RPMI7951 (cell line): ENCODE data around the gene GBA2. TPM values are rescaled to one million over a fixed set of nuclear protein-coding genes. Genes with fewer than 3 reads are reported as not detected.
A peak's percentile ranks its signal among the peaks of the same experiment; 100 is the strongest.

ENCODE experiments used
- DNase-seq: peaks from one replicate; pipeline ENCODE4 v3.0.0-alpha.2; 2012; ENCODE audit warnings: low read depth
- total RNA-seq: library from RNA; depleted of rRNA; stranded (reverse); fragments of >200 nt; shearing (Covaris generic); gene quantifications from 2 replicates; pipeline ENCODE4 v1.2.3, GENCODE V29; 2014

Gene GBA2
- total RNA-seq, 1 experiment from 2014 or later: 13.2 TPM

DNA sequence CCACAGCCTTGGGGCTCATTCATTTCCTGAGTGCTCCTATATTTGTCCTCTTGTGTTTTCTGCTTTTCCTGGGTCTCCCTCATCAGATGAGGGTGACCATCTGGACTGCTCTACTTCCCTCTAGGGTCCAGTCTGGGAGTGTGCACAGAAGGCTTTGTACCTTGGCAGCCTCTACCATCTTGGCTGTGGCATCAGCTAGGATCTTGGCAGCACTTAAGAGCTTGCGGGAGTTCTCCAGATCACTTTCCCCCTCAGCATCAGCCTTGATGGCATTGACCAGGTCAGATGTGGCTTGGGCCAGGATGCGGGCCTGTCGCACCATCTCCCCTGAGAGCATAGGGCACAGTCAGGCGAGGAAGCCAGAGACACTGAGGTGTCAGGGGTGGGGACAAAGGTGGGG is 32.8 kb downstream of the GBA2 start:
- DNase-seq: peak; percentile 30

DNA sequence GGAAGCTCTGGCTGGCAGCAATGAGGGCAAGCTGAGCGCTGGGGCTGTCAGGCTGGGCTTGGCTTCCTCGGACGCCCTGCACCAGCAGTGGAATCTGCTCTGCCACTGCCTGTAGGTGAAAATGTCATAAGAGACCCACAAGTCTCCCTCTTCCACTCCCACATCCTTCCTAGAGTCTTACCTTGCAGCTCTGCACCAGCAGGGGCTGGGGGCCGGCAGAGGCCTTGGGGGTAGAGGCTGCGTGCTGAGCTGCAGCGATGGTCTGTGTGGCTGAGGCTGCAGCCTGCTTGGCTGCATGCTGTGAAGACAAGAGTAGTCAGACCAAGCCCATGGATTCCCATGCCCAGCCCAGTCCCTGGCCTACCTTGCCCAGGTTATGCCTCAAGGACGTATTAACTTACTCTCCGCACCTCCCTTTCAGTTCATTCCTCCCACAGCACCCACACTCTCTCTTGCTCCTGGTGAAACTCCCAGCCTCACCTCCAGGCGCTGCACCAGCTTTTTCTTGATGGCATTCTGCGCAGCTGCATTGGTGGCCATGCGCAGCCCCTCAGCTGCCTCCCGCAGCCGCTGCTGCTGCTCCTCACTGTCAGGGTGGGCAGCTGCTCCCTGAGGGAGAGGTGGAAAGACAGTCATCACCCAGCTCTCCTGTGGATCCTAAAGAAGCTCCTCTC is 34.3 kb downstream of the GBA2 start:
- DNase-seq: no peak

DNA sequence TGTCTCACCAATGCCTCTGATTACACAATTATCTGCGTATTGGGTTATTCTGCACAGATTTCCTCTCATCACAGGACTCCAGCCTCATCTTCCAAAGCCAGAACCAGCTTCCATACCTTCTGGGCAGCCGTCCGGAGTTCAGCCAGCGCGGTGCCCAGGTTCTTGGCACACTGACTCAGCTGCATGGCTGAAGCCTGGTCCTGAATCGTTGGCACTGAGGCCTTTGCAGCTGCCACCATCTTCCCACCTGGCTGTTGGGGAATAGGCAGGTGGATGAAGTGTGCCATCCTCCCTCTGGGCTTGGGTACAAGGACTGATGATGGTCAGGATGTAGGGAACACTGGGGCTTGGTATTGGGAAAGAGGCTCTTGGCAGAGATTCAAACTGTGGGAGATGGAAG is 34.9 kb downstream of the GBA2 start:
- no peak for DNase-seq

DNA sequence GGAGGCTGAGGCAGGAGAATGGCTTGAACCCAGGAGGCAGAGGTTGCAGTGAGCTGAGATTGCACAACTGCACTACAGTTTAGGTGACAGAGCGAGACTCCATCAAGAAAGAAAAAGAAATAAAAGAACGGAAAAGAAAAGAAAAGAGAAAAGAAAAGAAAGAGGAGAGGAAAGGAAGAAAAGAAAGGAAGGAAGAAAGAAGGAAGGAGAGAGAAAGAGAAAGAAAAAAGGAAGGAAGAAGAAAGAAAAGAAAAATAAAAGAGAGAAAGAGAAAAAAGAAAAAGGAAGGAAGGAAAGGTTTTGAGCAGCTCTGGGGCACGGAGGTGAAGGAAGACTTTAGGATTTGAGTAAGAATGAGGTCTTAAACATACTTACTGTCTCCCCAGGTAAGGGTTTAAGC is 35.5 kb downstream of the GBA2 start:
- no peak for DNase-seq

DNA sequence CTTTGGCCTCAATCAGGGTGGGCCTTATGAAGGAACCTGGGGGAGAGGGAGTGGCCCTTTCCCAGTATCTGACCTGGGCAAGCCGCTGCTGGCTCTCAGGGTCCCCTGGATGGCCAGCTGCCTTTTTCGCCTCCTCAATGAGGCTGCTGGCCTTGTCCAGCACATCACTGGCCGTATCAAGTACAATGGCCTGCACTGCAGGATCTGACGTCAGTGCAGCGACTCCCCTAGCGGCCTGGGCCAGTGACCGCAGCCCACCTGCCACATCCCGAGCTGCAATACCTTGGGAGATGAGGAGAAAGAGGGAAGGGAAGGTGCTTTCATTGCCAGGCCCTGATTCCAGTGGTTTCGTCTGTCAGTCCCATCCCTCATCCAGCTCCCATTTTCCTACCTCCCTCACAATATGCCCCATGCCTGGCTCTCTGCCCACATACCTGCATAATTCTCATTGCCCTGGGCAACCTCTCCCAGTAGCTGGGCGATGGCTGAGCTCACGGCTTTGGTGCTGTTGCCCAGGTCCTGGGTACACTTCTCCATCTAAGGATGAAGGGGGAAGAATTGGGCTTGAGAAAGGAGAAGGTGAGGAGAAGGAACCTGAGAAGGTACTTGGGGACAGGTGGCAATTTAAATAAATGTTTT is 36.1 kb downstream of the GBA2 start:
- DNase-seq: no peak

DNA sequence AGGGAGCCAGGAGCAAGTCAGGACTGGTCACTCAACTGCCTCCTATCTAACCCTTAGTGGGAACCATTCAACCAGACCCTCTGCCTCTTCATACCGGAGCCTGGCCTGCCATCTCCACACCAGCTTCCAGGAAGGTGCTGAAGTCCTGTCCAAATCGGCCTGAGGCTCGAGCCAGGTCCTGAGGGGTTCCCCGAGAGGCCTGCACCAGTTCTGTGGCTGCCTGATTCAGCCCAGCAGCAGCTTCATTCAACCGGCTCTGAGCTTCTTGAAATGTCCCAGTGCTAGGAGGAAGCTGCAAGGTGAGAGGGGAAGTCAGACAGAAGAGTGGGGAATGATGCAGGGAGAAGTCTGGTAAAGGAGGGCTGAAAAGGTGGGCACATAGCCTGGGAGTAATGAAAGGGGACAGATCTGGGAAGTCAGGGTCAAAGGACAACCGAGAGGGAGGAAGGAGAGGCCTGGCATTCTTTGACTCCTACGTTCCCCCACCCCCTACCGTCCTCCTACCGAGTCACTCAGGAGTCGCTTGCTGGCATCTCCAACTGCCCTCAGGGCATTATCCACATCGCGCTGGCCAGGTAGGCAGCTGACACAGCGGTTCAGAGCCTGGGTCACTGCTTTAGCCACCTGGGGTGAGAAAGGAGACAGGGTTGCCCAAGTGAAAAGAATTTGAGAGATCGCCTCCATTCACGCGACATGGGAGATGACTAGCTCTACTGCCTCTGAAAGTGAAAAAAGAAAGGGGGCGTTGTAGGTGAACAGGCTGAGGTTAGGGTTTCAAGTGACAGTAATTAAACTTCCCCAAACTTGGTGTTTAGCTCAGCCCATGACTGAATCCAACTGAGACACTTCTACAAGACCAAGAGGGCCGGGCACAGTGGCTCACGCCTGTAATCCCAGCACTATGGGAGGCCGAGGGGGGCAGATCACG is 37.3 kb downstream of the GBA2 start:
- DNase-seq: no peak

DNA sequence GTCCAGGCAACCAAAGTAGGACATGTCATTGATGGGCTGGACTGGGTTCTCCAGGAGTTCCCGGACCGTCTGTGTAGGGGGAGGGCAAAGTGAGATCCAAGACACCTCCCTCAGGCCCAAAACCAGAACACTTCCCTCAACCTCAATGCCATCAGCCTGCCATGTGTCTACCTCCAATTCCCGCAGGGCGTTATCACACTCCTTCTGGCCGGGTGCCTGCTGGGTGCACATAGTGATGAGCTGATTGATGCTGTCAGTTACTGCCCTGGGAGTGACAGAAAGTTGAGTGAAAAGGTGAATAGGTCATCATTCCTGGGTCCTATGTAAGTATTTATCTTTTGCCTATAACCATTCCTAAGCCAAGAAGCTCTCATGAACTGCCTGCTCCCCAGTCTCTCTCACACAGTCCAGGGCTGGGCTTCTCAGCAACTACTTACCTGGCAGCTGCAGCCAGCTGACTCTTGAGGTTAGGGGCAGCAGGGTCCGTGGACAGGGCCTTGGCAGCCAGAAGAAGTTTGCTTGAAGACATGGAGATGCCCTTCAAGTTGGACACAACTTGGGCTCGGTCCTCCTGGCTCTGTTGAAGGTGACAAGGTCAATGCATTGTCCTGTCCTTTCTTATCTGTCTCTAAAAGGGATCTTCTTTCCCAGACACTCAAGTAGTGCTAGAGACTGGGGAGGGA is 38.1 kb downstream of the GBA2 start:
- no peak for DNase-seq

DNA sequence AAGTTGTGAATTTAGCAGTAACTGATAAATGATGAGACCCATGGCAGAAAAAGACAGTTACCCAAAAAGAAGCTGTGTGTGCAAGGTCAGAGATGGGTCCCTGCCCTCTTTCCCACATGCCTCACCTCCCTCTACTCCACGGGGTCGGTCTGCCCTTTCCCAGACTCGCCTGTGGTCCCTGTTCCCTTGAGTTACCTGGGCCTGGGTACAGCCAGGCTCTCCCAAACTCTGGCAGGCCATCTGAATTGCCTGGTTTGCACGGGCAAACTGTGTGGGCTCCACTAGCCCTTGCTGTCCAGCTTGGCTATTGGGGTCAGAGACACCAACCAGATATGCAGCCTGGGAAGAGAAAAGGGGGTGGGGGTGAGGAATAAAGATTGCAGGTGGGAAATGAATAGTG is 40.9 kb downstream of the GBA2 start:
- DNase-seq: no peak

DNA sequence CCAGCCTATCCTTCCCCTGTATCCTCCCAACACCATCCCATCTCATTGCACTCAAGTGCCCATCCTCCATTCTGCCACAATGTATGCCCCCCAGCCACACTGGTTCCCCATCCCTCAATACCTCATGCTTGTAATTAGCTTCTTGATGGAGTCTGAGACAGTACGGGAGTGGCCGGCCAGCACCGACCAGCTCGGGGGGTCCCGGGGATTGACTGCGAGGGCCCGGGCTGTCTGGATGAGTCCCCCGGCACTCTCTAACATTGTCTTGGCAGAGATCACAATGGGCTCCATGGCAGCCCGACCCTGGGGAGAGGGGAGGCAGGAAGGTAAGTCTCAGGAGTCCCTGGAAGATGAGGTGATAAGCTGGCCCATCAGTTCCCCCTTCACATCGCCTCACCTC is 42.1 kb downstream of the GBA2 start:
- DNase-seq: no peak

DNA sequence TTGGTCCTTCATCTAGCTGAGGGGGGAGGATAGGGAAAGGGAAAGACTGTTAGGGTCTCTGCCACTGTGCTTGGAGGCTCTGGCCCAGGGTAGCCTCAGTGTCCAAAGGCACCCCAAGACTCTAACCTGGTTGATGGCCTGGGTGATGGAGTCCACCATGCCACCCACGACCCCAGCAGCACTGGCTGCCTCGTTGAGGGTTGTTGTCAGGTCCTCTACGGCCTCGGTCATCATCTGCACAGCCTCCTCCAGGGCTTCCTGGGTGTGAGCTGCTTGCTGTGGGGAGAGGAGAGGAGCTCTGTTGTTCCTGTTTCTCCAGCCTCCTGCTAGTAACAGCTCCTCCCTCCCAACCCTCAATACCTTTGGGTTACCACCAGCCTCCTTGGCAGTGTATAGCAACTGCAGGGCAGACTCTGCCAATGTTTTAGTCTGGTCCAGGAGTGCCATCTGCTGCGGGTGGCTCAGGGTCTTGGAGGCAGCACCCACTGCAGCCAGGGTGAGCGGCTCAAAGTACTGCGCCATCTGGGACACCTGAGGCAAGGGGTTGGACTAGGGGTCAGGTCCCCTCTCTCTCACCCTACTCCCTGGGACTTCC is 43.1 kb downstream of the GBA2 start:
- no peak for DNase-seq

DNA sequence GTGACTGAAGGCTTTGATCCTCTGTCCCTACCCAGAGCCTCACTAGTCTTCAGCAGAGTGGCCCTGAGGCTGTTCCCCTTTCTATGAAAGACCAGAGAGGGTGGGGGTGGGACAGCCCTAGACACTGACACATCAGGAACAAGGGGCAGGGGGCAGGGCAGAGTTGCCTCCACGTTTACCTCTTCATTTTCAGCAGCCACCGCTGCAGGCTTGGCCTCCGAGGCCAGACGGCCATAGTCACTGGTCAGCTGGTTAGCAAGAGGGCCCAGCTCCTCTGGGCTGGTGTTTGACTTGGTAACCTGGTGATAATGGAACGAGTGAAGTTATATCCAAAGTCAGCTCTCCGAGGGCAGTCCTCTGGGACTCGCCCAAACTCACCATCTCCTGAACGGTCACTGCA is 43.7 kb downstream of the GBA2 start:
- no peak for DNase-seq

DNA sequence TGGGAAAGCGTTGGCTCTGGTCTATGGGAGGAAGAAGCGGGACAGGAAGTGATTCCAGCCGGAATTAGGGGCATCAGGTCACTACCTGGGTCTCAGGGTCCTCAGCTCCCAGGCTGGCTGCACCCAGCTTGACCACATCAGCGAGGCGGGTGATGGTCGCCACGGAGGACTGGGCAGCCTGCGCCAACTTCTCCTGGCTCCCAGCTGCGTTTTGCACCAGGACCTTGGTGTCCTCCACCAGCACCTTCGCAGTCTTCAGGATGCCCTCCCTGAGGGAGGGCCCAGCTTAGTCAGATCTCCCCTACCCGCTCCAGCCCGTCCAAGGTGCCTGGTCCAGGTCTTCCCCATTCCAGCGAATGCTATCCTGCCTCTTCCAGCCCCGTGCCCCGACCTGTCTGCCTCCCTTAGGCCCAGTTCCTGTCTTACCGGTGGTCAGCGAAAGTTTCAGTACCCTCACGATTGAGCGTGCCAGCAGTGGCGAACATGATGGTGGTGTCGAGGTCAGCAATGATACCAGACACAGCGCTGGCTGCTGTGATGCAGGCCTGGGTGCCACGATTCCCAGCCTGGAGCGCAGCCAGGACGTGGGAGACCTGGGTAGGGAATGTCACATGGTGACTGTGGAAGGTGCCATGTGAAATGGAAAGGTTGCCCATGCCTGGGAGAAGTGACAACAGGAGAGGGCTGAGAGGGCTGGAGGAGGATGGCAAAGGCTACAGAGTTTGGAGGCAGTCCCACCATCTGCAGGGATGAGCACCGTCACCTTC is 44.9 kb downstream of the GBA2 start:
- DNase-seq: no peak

DNA sequence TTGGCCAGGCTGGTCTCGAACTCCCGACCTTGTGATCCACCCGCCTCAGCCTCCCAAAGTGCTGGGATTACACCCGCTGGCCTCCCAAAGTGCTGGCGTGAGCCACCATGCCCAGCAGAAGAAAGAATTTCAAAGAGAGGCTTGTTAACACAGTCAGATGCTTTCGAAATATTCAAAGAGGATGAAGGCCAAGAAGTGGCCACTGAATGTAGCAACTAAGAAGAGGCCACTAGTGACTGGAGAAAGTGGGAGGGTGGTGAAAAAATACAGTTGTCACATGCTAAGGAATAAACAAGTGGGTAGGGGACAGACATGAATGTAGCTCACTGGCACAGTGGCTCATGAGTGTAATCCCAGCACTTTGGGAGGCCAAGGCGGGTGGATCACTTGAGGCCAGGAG is 46.3 kb downstream of the GBA2 start:
- no peak for DNase-seq

DNA sequence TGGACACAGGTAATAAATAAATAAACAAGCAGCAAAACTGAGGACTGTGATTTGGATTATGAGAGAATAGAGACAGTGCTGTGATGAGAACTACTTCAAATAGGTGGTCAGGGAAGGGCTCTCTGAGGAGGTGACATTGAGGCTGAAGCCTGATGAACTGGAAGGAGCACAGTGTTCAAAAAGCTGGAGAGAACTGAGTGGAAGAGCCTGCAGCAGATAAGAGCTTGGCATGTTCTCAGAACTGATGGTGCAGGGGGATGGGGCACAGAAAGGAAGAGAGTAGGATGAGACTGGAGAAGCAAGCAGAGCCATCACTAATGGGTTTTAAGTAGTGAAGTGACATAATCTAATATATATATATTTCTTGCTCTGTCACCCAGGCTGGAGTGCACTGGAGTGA is 48.1 kb downstream of the GBA2 start:
- no peak for DNase-seq

DNA sequence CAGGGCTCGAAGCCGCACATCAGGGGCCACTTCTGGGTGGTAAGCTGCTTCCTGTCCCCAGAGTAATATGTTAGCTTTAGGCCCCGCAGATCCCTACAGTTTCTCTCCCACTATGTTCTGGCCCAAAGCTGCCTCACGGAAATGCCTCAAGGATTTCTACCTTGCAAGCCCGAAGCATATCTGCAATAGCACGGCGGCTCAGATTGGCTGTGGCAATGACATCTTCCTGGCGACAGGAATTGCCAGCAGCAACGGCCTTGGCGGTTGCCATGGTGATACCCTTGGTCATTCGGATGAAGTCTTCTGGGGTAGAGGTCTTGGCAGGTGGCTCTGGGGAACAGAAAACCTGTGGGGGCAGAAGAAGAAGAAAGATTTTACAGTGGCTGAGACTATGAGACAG is 49.0 kb downstream of the GBA2 start:
- DNase-seq: no peak

DNA sequence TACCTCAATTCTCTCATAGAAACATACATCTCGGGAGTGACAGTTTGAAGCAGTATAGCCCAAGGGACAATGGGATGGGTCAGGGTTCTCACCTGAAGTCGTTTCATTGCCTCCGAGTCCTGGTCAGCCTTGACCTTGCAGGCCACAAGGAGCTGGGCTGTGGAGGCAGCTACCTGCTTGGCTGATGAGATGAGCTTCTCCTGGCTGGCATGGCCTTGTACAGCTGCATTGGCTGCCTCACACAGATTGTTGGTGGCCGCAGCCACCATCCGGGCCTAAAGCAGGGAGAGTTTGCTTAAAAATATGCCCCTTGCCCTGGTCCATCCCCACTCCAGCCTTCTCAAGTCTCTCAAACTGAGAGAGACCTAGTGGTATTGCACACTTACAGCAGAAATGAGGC is 50.8 kb downstream of the GBA2 start:
- DNase-seq: no peak

DNA sequence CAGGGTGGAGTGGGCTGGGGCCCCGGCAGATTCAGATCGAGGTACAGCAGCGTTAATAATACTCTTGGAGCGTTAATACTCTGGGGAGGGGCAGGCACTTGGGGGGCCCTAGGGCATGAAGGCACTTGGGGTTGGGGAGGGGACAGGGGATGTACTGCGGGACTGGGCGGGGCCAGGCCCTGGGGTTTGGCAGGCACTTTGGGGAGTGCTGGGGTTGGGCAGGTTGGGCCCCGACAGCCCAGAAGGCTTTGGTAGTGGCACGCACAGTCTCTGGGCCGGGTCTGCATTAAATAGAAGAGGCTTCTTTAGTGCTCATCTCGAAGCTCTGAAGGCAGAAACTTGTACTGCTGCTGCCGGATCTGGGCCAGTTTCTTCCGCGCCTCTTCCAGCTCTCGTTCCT is 51.5 kb downstream of the GBA2 start:
- DNase-seq: no peak

DNA sequence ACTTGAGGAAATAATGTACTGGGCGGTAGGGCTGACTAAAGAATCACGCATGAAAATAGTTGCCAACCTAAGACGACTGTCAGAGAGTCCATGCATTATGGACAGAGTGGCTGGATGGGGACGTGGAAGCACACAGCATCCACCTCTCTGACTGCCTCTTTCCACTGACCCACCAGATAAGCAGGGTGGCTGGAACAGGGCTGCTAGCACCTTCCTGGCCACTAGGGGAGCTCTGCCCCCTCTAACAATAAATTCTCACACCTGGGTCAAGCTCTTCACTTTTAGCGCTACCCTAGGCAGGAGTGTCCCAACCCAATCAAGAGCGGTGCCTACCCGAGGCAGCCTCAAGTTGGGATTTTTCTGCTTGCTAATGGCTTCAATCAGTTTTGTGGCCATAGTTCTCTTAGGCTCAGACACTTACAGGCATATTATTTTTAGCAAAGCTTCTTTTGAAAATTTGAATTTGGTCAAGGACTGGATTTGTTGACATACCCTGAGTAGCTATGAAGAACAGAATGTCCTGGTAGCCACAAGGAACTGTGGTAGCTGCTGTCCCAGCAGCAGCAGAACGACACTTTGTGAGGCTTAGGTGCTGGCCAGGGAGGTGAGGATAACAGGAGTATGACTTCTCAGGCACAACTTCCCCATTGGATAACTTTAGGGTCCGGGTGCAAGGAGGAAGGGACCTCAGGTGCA is 52.4 kb downstream of the GBA2 start:
- peak; percentile 46 for DNase-seq

DNA sequence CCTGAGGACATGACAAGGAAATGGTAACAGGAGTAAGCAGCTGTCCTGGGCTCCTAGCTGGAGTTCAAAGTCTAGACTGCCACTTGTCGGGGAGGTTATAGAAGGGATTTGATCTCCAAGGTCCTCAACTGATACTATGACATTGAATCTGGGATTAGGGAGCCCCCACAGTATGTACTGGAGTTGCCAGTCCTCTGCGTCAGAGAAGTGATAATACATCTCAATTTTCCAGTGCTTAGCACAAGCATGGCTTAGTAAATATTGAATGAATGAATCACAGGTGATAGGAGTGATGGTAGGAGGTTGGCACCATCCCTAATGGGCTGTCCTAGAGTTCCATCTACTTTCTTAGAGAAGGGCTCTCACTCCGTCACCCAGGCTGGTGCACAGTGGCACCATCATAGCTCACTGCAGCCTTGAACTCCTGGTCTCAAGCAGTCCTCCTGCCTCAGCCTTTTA is 53.1 kb downstream of the GBA2 start:
- no peak for DNase-seq

DNA sequence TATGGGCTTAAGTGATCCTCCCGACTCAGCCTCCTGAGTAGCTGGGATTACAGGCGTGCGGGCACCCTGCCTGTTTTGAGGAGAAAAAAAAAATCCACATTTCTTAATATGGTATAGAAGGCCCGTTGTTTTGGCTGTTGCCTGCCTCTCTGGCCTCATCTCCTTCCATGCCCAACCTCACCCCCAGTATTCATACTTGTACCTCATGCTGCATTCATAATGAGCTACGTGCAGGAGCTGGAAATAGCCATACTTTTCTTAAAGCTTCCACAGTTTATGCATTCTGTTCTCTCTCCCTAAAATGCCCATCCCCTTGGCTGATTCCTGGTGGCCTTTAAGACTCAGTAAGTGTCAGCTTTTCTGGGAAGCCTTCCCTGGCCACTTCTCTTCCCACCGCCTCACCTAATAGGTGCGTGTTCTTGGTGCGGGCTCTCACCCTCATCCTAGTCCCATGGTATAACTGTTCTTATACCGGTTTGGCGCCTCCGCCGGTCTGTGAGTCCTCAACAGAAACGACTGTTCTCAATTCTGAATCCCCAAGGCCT is 57.2 kb downstream of the GBA2 start:
- DNase-seq: no peak
